ENCODE data around the gene CDT1. TPM values are rescaled to one million over a fixed set of nuclear protein-coding genes. Genes with fewer than 3 reads are reported as not detected.

The CDT1 gene
- polyA plus RNA-seq, 1 donor: 14.0 TPM

- peak; percentile 26 to 30 for DNase-seq
- Histone ChIP-seq H3K9me3 (ENCODE audit: control insufficient read depth, low read depth, low read length) (no peaks in the 10 kb centered on the region), H3K27me3 (ENCODE audit: control insufficient read depth, insufficient read depth, low read length) (no peaks in the 10 kb centered on the region), H3K4me3 (ENCODE audit: low read length) (no peak overlapping the region), H3K36me3 (ENCODE audit: control insufficient read depth, insufficient read depth, low read length) (peaks cover 28% of the 10 kb centered on the region), H3K4me1 (ENCODE audit: control insufficient read depth, insufficient read depth, low read length) (no peaks in the 10 kb centered on the region), H3K27ac (ENCODE audit: low read length) (no peak overlapping the region)
- no CpG with 5 or more reads among the region's 11 CpGs for WGBS (ENCODE audit: insufficient coverage, low lambda C conversion rate)
These were observed 26.7 kb downstream of the CDT1 start for GRCh38 chr16:88830258-88830657.

- no peak overlapping the region for H3K27ac ChIP-seq (ENCODE audit: low read length)
- H3K36me3 ChIP-seq (ENCODE audit: control insufficient read depth, insufficient read depth, low read length): peaks cover 29% of the 10 kb centered on the region
- no CpG with 5 or more reads among the region's 14 CpGs for WGBS (ENCODE audit: insufficient coverage, low lambda C conversion rate)
- H3K4me3 ChIP-seq (ENCODE audit: low read length): no peak overlapping the region
- no peaks in the 10 kb centered on the region for H3K4me1 ChIP-seq (ENCODE audit: control insufficient read depth, insufficient read depth, low read length)
- H3K9me3 ChIP-seq (ENCODE audit: control insufficient read depth, low read depth, low read length): no peaks in the 10 kb centered on the region
- no peak for DNase-seq
- no peaks in the 10 kb centered on the region for H3K27me3 ChIP-seq (ENCODE audit: control insufficient read depth, insufficient read depth, low read length)
These were observed 27.2 kb downstream of the CDT1 start for GRCh38 chr16:88830783-88831182.

- Histone ChIP-seq H3K36me3 (ENCODE audit: control insufficient read depth, insufficient read depth, low read length) (peaks cover 24% of the 10 kb centered on the region), H3K27me3 (ENCODE audit: control insufficient read depth, insufficient read depth, low read length) (no peaks in the 10 kb centered on the region), H3K27ac (ENCODE audit: low read length) (no peak overlapping the region), H3K4me3 (ENCODE audit: low read length) (no peak overlapping the region), H3K9me3 (ENCODE audit: control insufficient read depth, low read depth, low read length) (no peaks in the 10 kb centered on the region), H3K4me1 (ENCODE audit: control insufficient read depth, insufficient read depth, low read length) (no peaks in the 10 kb centered on the region)
- WGBS (ENCODE audit: insufficient coverage, low lambda C conversion rate): 100% methylated on average over 1 of the region's 13 CpGs
- DNase-seq: no peak
These were observed 28.2 kb downstream of the CDT1 start for GRCh38 chr16:88831838-88832237.

- no peaks in the 10 kb centered on the region for H3K9me3 ChIP-seq (ENCODE audit: control insufficient read depth, low read depth, low read length)
- H3K27me3 ChIP-seq (ENCODE audit: control insufficient read depth, insufficient read depth, low read length): no peaks in the 10 kb centered on the region
- peaks cover 20% of the 10 kb centered on the region for H3K36me3 ChIP-seq (ENCODE audit: control insufficient read depth, insufficient read depth, low read length)
- no CpG with 5 or more reads among the region's 13 CpGs for WGBS (ENCODE audit: insufficient coverage, low lambda C conversion rate)
- DNase-seq: no peak
- no peaks in the 10 kb centered on the region for H3K4me1 ChIP-seq (ENCODE audit: control insufficient read depth, insufficient read depth, low read length)
- no peak overlapping the region for H3K27ac ChIP-seq (ENCODE audit: low read length)
- H3K4me3 ChIP-seq (ENCODE audit: low read length): no peak overlapping the region
These were observed 29.5 kb downstream of the CDT1 start for GRCh38 chr16:88833086-88833485.

GRCh38 chr16:88834670-88835069 lies 31.1 kb downstream of the CDT1 start:
- no peak overlapping the region for H3K27ac ChIP-seq (ENCODE audit: low read length)
- WGBS (ENCODE audit: insufficient coverage, low lambda C conversion rate): no CpG with 5 or more reads among the region's 13 CpGs

GRCh38 chr16:88835383-88835782 lies 31.8 kb downstream of the CDT1 start:
- Histone ChIP-seq H3K4me3 (ENCODE audit: low read length) (no peak overlapping the region), H3K36me3 (ENCODE audit: control insufficient read depth, insufficient read depth, low read length) (peaks cover 34% of the 10 kb centered on the region), H3K27me3 (ENCODE audit: control insufficient read depth, insufficient read depth, low read length) (no peaks in the 10 kb centered on the region), H3K4me1 (ENCODE audit: control insufficient read depth, insufficient read depth, low read length) (no peaks in the 10 kb centered on the region), H3K9me3 (ENCODE audit: control insufficient read depth, low read depth, low read length) (no peaks in the 10 kb centered on the region), H3K27ac (ENCODE audit: low read length) (no peak overlapping the region)
- DNase-seq: no peak
- WGBS (ENCODE audit: insufficient coverage, low lambda C conversion rate): no CpG with 5 or more reads among the region's 11 CpGs

More at GRCh38 chr16:88834670-88835069, 31.1 kb downstream of the CDT1 start:
- H3K27me3 ChIP-seq (ENCODE audit: control insufficient read depth, insufficient read depth, low read length): no peaks in the 10 kb centered on the region
- H3K4me3 ChIP-seq (ENCODE audit: low read length): no peak overlapping the region
- H3K36me3 ChIP-seq (ENCODE audit: control insufficient read depth, insufficient read depth, low read length): peaks cover 28% of the 10 kb centered on the region
- no peaks in the 10 kb centered on the region for H3K4me1 ChIP-seq (ENCODE audit: control insufficient read depth, insufficient read depth, low read length)
- DNase-seq: no peak
- no peaks in the 10 kb centered on the region for H3K9me3 ChIP-seq (ENCODE audit: control insufficient read depth, low read depth, low read length)

- Histone ChIP-seq H3K4me3 (ENCODE audit: low read length) (no peak overlapping the region), H3K27ac (ENCODE audit: low read length) (no peak overlapping the region), H3K36me3 (ENCODE audit: control insufficient read depth, insufficient read depth, low read length) (peaks cover 39% of the 10 kb centered on the region), H3K27me3 (ENCODE audit: control insufficient read depth, insufficient read depth, low read length) (no peaks in the 10 kb centered on the region), H3K9me3 (ENCODE audit: control insufficient read depth, low read depth, low read length) (no peaks in the 10 kb centered on the region), H3K4me1 (ENCODE audit: control insufficient read depth, insufficient read depth, low read length) (no peaks in the 10 kb centered on the region)
- no peak for DNase-seq
- WGBS (ENCODE audit: insufficient coverage, low lambda C conversion rate): no CpG with 5 or more reads among the region's 33 CpGs
These were observed 32.2 kb downstream of the CDT1 start for GRCh38 chr16:88835818-88836217.

GRCh38 chr16:88836791-88837190 lies 33.2 kb downstream of the CDT1 start:
- WGBS (ENCODE audit: insufficient coverage, low lambda C conversion rate): no CpG with 5 or more reads among the region's 17 CpGs

GRCh38 chr16:88837806-88838205 lies 34.2 kb downstream of the CDT1 start:
- no CpG with 5 or more reads among the region's 20 CpGs for WGBS (ENCODE audit: insufficient coverage, low lambda C conversion rate)
- peaks cover 54% of the 10 kb centered on the region for H3K36me3 ChIP-seq (ENCODE audit: control insufficient read depth, insufficient read depth, low read length)
- H3K4me1 ChIP-seq (ENCODE audit: control insufficient read depth, insufficient read depth, low read length): no peaks in the 10 kb centered on the region

More at GRCh38 chr16:88836791-88837190, 33.2 kb downstream of the CDT1 start:
- no peaks in the 10 kb centered on the region for H3K4me1 ChIP-seq (ENCODE audit: control insufficient read depth, insufficient read depth, low read length)
- H3K27ac ChIP-seq (ENCODE audit: low read length): no peak overlapping the region
- no peaks in the 10 kb centered on the region for H3K9me3 ChIP-seq (ENCODE audit: control insufficient read depth, low read depth, low read length)
- H3K27me3 ChIP-seq (ENCODE audit: control insufficient read depth, insufficient read depth, low read length): no peaks in the 10 kb centered on the region
- H3K4me3 ChIP-seq (ENCODE audit: low read length): no peak overlapping the region
- H3K36me3 ChIP-seq (ENCODE audit: control insufficient read depth, insufficient read depth, low read length): peaks cover 48% of the 10 kb centered on the region
- DNase-seq: no peak

GRCh38 chr16:88838566-88838965 lies 35.0 kb downstream of the CDT1 start:
- H3K4me3 ChIP-seq (ENCODE audit: low read length): no peak overlapping the region
- no peaks in the 10 kb centered on the region for H3K9me3 ChIP-seq (ENCODE audit: control insufficient read depth, low read depth, low read length)
- WGBS (ENCODE audit: insufficient coverage, low lambda C conversion rate): no CpG with 5 or more reads among the region's 19 CpGs
- no peaks in the 10 kb centered on the region for H3K27me3 ChIP-seq (ENCODE audit: control insufficient read depth, insufficient read depth, low read length)
- H3K36me3 ChIP-seq (ENCODE audit: control insufficient read depth, insufficient read depth, low read length): peaks cover 54% of the 10 kb centered on the region
- no peaks in the 10 kb centered on the region for H3K4me1 ChIP-seq (ENCODE audit: control insufficient read depth, insufficient read depth, low read length)
- no peak for DNase-seq
- H3K27ac ChIP-seq (ENCODE audit: low read length): no peak overlapping the region

More at GRCh38 chr16:88837806-88838205, 34.2 kb downstream of the CDT1 start:
- no peak for DNase-seq
- Histone ChIP-seq H3K9me3 (ENCODE audit: control insufficient read depth, low read depth, low read length) (no peaks in the 10 kb centered on the region), H3K27me3 (ENCODE audit: control insufficient read depth, insufficient read depth, low read length) (no peaks in the 10 kb centered on the region), H3K4me3 (ENCODE audit: low read length) (no peak overlapping the region), H3K27ac (ENCODE audit: low read length) (no peak overlapping the region)

GRCh38 chr16:88839026-88839529 lies 35.5 kb downstream of the CDT1 start:
- no peaks in the 10 kb centered on the region for H3K27me3 ChIP-seq (ENCODE audit: control insufficient read depth, insufficient read depth, low read length)
- peaks cover 54% of the 10 kb centered on the region for H3K36me3 ChIP-seq (ENCODE audit: control insufficient read depth, insufficient read depth, low read length)
- H3K4me1 ChIP-seq (ENCODE audit: control insufficient read depth, insufficient read depth, low read length): no peaks in the 10 kb centered on the region
- no peak overlapping the region for H3K27ac ChIP-seq (ENCODE audit: low read length)
- H3K9me3 ChIP-seq (ENCODE audit: control insufficient read depth, low read depth, low read length): no peaks in the 10 kb centered on the region
- DNase-seq: no peak
- no peak overlapping the region for H3K4me3 ChIP-seq (ENCODE audit: low read length)
- no CpG with 5 or more reads among the region's 39 CpGs for WGBS (ENCODE audit: insufficient coverage, low lambda C conversion rate)

Data from large intestine (tissue), 3 donors.